CD4-positive, alpha-beta T cell treated with Interleukin-6 at 100 ng/mL for 8 hours (primary cell): Measurements from ENCODE around the gene ANP32B.
"Not testable (repeated sequence)": the region's sequence is repeated elsewhere in the genome, so short reads cannot be mapped to it uniquely, and the experiment has no call there.

ENCODE experiments used
- DNase-seq: peaks from one replicate; pipeline ENCODE4 v3.0.0-alpha.2; 2020; ENCODE audit warnings: mixed read lengths, low spot score

ANP32B gene

DNA sequence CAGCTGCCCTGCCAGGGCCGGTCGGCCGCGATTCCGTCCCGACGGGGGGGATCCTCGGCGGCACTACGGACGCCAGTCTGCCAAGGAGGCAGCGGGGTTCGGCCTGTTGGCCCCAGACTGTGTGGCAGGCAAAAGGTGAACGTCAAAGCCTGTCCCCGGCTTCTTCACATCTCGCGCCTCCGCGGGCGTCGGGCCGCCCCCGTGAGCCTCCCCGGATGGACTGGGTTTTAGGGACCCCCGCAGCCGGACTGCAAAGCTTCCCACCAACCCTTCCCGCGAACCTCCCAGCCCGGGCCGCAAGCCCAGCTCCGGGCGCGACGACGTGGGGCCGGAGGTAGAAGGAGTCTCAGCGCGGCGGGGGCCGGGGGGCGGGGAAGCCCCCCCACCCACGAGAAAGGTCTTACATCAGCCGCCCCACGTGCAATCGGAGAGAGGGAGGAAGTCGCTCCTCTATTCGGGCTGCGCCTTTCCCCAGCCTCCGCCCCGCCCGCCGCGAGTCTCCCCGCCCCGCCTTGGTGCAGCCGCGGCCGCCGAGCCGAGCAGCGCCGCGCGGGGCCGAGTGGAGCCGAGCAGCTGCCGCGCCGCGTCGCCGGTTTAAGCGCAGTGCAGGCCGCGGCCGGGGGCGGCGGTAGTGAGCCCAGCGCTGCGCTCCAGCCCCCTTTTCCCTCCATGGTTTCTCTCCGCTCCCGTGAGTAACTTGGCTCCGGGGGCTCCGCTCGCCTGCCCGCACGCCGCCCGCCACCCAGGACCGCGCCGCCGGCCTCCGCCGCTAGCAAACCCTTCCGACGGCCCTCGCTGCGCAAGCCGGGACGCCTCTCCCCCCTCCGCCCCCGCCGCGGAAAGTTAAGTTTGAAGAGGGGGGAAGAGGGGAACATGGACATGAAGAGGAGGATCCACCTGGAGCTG lies at the start of gene ANP32B:
ANP32B (plus strand) TSS at position 659 of the 906 bp plus-strand sequence; CDS start at position 874, 215 bp downstream.
- peak; percentile 94 for DNase-seq

GRCh38 chr9:97934321-97935115 lies 48.6 kb upstream of the ANP32B start:
- DNase-seq = no peak

- DNase-seq = no peak
Measured at GRCh38 chr9:97935276-97935675, 47.9 kb upstream of the ANP32B start.

DNA sequence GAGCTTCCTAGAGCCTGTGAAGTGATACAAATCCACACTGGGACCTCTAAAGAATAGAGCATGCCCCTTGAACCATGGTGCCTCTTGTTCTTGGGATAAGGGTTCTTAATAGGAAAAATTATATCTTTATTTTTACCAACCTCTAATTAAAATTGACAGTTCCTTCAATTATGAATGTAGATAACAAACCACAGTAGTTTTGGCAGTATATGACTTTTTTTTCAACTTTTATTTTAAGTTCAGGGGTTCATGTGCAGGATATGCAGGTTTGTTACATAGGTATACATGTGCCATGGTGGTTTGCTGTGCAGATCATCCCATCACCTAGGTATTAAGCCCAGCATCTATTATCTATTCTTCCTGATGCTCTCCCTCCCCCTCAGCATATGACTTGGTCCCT lies 46.1 kb upstream of the ANP32B start:
- no peak for DNase-seq

DNA sequence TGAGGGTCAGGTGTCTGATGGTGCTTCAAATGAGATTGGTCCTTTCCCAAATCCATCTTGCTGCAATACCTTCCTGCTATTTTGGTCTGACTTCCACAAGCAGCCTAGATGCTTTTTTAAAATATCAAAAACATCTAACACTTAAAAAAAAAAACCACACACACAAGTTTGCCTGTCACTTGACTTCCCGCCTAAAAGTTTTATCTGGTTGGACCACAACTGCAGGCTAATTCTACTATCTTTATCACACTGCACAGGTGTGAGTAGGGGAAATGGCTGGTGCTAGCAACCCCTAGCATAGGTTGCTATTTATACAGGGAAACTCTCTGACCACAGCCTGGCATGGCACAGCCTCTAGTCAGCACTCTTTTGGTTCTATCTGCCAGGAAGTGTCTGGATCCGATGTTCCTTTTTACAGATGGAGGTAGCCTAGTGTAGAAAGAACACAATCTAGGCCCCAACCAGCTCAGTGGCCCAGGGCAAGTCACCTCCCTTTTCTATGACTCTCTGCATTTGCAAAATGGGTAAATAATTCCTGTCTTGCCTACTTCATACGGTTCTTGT lies 45.0 kb upstream of the ANP32B start, which contains the start of gene HEMGN:
HEMGN (minus strand) TSS at position 92 of the 564 bp plus-strand sequence; CDS start at position 56, 36 bp downstream.
- DNase-seq = peak; percentile 68

GRCh38 chr9:97940233-97940632 lies 42.9 kb upstream of the ANP32B start:
- no peak for DNase-seq

GRCh38 chr9:97940741-97941140 lies 42.4 kb upstream of the ANP32B start:
- DNase-seq = no peak

GRCh38 chr9:97941323-97941722 lies 41.8 kb upstream of the ANP32B start:
- DNase-seq = no peak

GRCh38 chr9:97943308-97943855 lies 39.8 kb upstream of the ANP32B start:
- no peak for DNase-seq

- no peak for DNase-seq
Measured at GRCh38 chr9:97944612-97945011, 38.5 kb upstream of the ANP32B start.

- not testable (repeated sequence) for DNase-seq
Measured at GRCh38 chr9:97945470-97945869, 37.7 kb upstream of the ANP32B start.

DNA sequence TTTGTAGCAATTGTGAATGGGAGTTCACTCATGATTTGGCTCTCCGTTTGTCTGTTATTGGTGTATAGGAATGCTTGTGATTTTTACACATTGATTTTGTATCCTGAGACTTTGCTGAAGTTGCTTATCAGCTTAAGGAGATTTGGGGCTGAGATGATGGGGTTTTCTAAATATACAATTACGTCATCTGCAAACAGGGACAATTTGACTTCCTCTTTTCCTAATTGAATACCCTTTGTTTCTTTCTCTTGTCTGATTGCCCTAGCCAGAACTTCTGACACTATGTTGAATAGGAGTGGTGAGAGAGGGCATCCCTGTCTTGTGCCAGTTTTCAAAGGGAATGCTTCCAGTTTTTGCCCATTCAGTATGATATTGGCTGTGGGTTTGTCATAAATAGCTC lies 36.0 kb upstream of the ANP32B start:
- not testable (repeated sequence) for DNase-seq

- DNase-seq = not testable (repeated sequence)
Measured at GRCh38 chr9:97950873-97951272, 32.3 kb upstream of the ANP32B start.

- DNase-seq = peak; percentile 70
Measured at GRCh38 chr9:97954550-97954989, 28.6 kb upstream of the ANP32B start.

DNA sequence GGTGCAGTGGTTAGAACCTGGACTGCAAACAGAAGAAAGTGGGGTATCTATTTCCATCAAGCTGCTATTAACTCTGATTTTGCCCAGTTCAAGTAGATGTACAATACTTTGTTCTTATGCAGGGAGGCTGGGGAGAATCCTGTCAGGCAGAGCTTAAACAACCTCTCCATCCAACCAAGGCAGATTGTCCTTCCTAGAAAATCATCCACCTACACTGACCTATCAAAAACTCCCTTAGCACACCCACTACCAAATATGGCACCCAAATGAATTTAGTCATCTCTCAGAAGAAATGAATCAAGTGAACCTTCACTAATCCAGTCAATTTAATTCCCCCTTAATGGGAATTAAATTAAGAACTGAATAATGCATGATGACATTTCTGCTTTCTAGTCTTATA lies 26.8 kb upstream of the ANP32B start:
- no peak for DNase-seq

DNA sequence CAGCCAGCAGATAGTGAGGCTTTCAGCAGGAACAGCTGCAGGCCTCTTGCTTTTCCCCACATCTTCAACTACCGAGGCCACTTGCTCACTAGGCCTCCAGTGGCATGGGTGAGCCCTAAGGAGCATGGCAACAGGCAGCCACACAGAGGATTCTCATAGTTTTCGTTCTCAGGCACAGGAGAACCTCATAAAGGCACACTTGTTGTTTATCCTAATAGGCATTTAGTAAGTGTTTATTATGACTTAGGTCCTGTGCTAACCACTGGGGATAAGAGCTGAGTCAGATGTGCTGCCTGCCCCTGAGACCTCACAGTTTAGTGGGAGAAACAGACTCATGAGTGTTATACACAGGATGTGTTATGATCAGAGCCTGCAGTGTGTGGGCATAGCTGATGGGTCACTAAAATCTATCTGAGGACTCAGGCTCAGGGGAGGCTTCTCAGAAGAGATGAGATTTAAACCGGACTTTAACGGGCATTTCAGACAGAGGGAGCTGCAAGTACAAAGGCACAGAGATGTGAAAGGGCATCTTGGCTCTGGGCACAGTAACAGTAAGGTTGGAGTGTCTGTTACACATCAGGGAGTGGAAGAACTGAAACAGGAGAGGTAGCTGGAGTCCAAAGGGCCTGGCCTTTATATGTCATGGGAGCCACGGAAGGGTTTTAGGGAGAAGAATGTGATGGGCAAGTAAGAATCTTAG lies 24.2 kb upstream of the ANP32B start:
- DNase-seq = no peak

DNA sequence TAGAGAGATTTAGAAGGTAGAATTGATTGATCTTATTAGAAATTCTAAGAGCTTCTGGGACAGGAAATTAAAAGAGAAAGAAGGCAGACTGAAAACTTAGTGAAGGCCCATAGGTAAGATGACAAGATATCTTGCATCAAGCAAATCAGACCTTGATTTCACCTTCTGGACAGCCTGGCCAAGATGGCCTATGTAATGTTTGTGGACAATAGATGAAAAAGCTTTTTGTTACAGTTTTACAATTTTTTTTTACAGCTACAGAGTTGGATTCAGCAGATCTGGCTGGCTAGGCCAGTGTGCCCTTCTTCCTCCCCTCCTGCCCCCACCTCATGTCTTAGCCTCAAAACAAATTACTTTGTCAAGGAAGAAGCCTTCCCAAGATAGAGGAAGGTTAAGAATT lies 23.6 kb upstream of the ANP32B start:
- no peak for DNase-seq

- DNase-seq = not testable (repeated sequence)
Measured at GRCh38 chr9:97960678-97961328, 22.3 kb upstream of the ANP32B start.

GRCh38 chr9:97961361-97961760 lies 21.8 kb upstream of the ANP32B start:
- DNase-seq = no peak

GRCh38 chr9:97962136-97962535 lies 21.0 kb upstream of the ANP32B start:
- no peak for DNase-seq

- no peak for DNase-seq
Measured at GRCh38 chr9:97962575-97962974, 20.6 kb upstream of the ANP32B start.
